H1 (cell line): ENCODE measurements around the gene TPBGL. TPM values are rescaled to one million over a fixed set of nuclear protein-coding genes. Genes with fewer than 3 reads are reported as not detected.

Experiments used
- CTCF ChIA-PET: fragments of 300-600 bp; sonication (Branson Sonifier 250); formaldehyde crosslinking; loops from one replicate; lab custom pipeline; 2021; ENCODE audit not compliant: partially characterized antibody; lab: Charles Lee
- POLR2A ChIA-PET: fragments of 300-600 bp; sonication (Branson Sonifier 250); formaldehyde crosslinking; loops from one replicate; lab custom pipeline; 2021; ENCODE audit warnings: inconsistent platforms; ENCODE audit not compliant: partially characterized antibody; lab: Charles Lee
- DNase-seq, 2 experiments: peaks; one replicate each; pipeline versions ENCODE4 v3.0.0 to v3.0.0-alpha.2; 2010 to 2022; ENCODE audit warnings: low spot score in 2 of 2, low read depth in 1 of 2, mixed read lengths in 1 of 2
- FAIRE-seq: peaks from 2 replicates; lab custom pipeline; 2011; peaks lifted over from hg19 to GRCh38; lab: Jason Lieb, UNC
- H2AFZ ChIP-seq: 2 replicates; pipeline ENCODE4 v1.8.1; 2012; ENCODE audit warnings: low read length, inconsistent platforms
- H2AK5ac ChIP-seq: 2 replicates; pipeline ENCODE4 v1.6.1; 2013; ENCODE audit warnings: low read depth, low read length
- H2BK120ac ChIP-seq: replicated peaks from 2 replicates; pipeline ENCODE3; 2013; ENCODE audit warnings: low read depth, low read length, inconsistent platforms
- H2BK12ac ChIP-seq: 2 replicates; pipeline ENCODE4 v1.6.1; 2013; ENCODE audit warnings: low read depth, low read length
- H2BK15ac ChIP-seq: 2 replicates; pipeline ENCODE4 v1.6.1; 2013; ENCODE audit warnings: low read length
- H2BK20ac ChIP-seq: 2 replicates; pipeline ENCODE4 v1.6.1; 2013; ENCODE audit warnings: low read length
- H2BK5ac ChIP-seq: 2 replicates; pipeline ENCODE4 v1.6.1; 2013; ENCODE audit warnings: low read depth, low read length
- H3K14ac ChIP-seq: 2 replicates; pipeline ENCODE4 v1.6.1; 2013; ENCODE audit warnings: inconsistent platforms; ENCODE audit not compliant: insufficient read length
- H3K18ac ChIP-seq: 2 replicates; pipeline ENCODE4 v1.6.1; 2013; ENCODE audit warnings: low read length; ENCODE audit errors: extremely low read depth
- H3K23ac ChIP-seq: 2 replicates; pipeline ENCODE4 v1.6.1; 2013; ENCODE audit warnings: inconsistent platforms; ENCODE audit not compliant: insufficient read length
- H3K23me2 ChIP-seq: 2 replicates; pipeline ENCODE4 v1.6.1; 2013; ENCODE audit warnings: low read depth, low read length
- H3K27ac ChIP-seq: 2 replicates; pipeline ENCODE4 v1.6.1; 2011; ENCODE audit warnings: low read depth, low read length, inconsistent platforms
- H3K27me3 ChIP-seq, 4 experiments: replicated peaks in 1 of 4; 1 replicate in 1 of 4; 2 replicates in 3 of 4; pipeline versions ENCODE4 v1.6.1 to v1.8.1; 2011 to 2013; ENCODE audit warnings: low read length in 3 of 4, mild to moderate bottlenecking in 3 of 4, inconsistent platforms in 2 of 4, mixed read lengths in 2 of 4, moderate library complexity in 1 of 4; ENCODE audit not compliant: control insufficient read depth in 3 of 4, insufficient read depth in 3 of 4; ENCODE audit errors: extremely low read depth in 1 of 4
- H3K36me3 ChIP-seq, 4 experiments: 2 replicates each; pipeline versions ENCODE4 v1.6.1 to v1.8.1; 2011 to 2013; ENCODE audit warnings: mild to moderate bottlenecking in 4 of 4, low read length in 3 of 4, moderate library complexity in 2 of 4, control low read depth in 1 of 4, inconsistent platforms in 1 of 4; ENCODE audit not compliant: insufficient read depth in 4 of 4, control insufficient read depth in 2 of 4
- H3K4ac ChIP-seq: replicated peaks from 2 replicates; pipeline ENCODE3; 2013; ENCODE audit warnings: low read length, low read depth, mixed read lengths, inconsistent platforms; ENCODE audit not compliant: insufficient read length
- H3K4me1 ChIP-seq, 4 experiments: replicated peaks in 1 of 4; 1 replicate in 1 of 4; 2 replicates in 3 of 4; pipeline versions ENCODE4 v1.6.1 to v1.8.1; 2011 to 2013; ENCODE audit warnings: low read length in 3 of 4, inconsistent platforms in 2 of 4, mixed read lengths in 1 of 4; ENCODE audit not compliant: insufficient read depth in 4 of 4, control insufficient read depth in 3 of 4
- H3K4me2 ChIP-seq, 2 experiments: 2 replicates each; pipeline versions ENCODE4 v1.6.1 to v1.8.1; 2011 to 2013; ENCODE audit warnings: low read depth in 2 of 2, low read length in 2 of 2, control low read depth in 1 of 2, inconsistent platforms in 1 of 2, mild to moderate bottlenecking in 1 of 2; ENCODE audit not compliant: insufficient read depth in 1 of 2
- H3K4me3 ChIP-seq, 4 experiments: fragments of 200-600, 300-600 bp in 1 of 4; sonication (generic), shearing (Covaris generic), sonication (Bioruptor Twin) in 1 of 4; 2 replicates each; pipeline versions ENCODE4 v1.5.1 to v1.8.1; 2011 to 2016; ENCODE audit warnings: low read length in 4 of 4, low read depth in 3 of 4, control low read depth in 2 of 4, inconsistent platforms in 2 of 4, mild to moderate bottlenecking in 2 of 4, mixed read lengths in 1 of 4, moderate library complexity in 1 of 4; ENCODE audit not compliant: insufficient read depth in 2 of 4; ENCODE audit errors: extremely low read depth in 1 of 4
- H3K56ac ChIP-seq: replicated peaks from 2 replicates; pipeline ENCODE3; 2013; ENCODE audit warnings: low read depth, mild to moderate bottlenecking, mixed read lengths, low read length, inconsistent platforms; ENCODE audit not compliant: insufficient read length
- H3K79me1 ChIP-seq: 2 replicates; pipeline ENCODE4 v1.6.1; 2013; ENCODE audit warnings: low read depth, low read length, control low read depth
- H3K79me2 ChIP-seq, 2 experiments: 2 replicates each; pipeline versions ENCODE4 v1.6.1 to v1.8.1; 2012 to 2013; ENCODE audit warnings: low read length in 2 of 2, mild to moderate bottlenecking in 2 of 2, inconsistent platforms in 1 of 2; ENCODE audit not compliant: insufficient read depth in 2 of 2, control insufficient read depth in 1 of 2
- H3K9ac ChIP-seq, 4 experiments: replicated peaks in 1 of 4; 1 replicate in 1 of 4; 2 replicates in 3 of 4; pipeline versions ENCODE4 v1.6.1 to v1.8.1; 2011 to 2013; ENCODE audit warnings: low read depth in 3 of 4, low read length in 3 of 4, control low read depth in 2 of 4, mild to moderate bottlenecking in 2 of 4, moderate library complexity in 2 of 4, inconsistent platforms in 1 of 4; ENCODE audit errors: extremely low read depth in 1 of 4
- H3K9me3 ChIP-seq, 2 experiments: 2 replicates each; pipeline versions ENCODE4 v1.6.1 to v1.8.1; 2012 to 2013; ENCODE audit warnings: mild to moderate bottlenecking in 2 of 2, moderate library complexity in 2 of 2, control low read depth in 1 of 2, inconsistent platforms in 1 of 2, low read depth in 1 of 2, low read length in 1 of 2, mixed read lengths in 1 of 2; ENCODE audit not compliant: insufficient read depth in 2 of 2
- H4K20me1 ChIP-seq, 2 experiments: replicated peaks in 1 of 2; 2 replicates each; pipeline versions ENCODE3 to v1.8.1; 2011 to 2013; ENCODE audit warnings: inconsistent platforms in 2 of 2, low read length in 2 of 2, mild to moderate bottlenecking in 1 of 2; ENCODE audit not compliant: insufficient read depth in 2 of 2, control insufficient read depth in 1 of 2
- H4K5ac ChIP-seq: 2 replicates; pipeline ENCODE4 v1.6.1; 2013; ENCODE audit warnings: low read length, low read depth, mixed read lengths, inconsistent platforms; ENCODE audit not compliant: insufficient read length
- H4K8ac ChIP-seq: 2 replicates; pipeline ENCODE4 v1.8.0; 2013; ENCODE audit warnings: mild to moderate bottlenecking, moderate library complexity, low read length, inconsistent platforms; ENCODE audit not compliant: insufficient read depth; ENCODE audit errors: extremely low read depth
- H4K91ac ChIP-seq: replicated peaks from 2 replicates; pipeline ENCODE3; 2013; ENCODE audit warnings: low read length, mixed read lengths, inconsistent platforms; ENCODE audit not compliant: insufficient read length
- CHD1 ChIP-seq: IDR thresholded peaks from 2 replicates; pipeline ENCODE4 v1.6.1; 2012; ENCODE audit warnings: low read depth, low read length, improper control_type of control experiment
- E2F6 ChIP-seq: IDR thresholded peaks from 2 replicates; pipeline ENCODE4 v1.6.1; 2012; ENCODE audit warnings: inconsistent platforms
- HDAC2 ChIP-seq, 2 experiments: fragments of 300-600 bp in 1 of 2; sonication (generic) in 1 of 2; IDR thresholded peaks; 2 replicates each; pipeline ENCODE4 v1.6.1; 2011 to 2012; ENCODE audit warnings: low read depth in 2 of 2, low read length in 2 of 2, mild to moderate bottlenecking in 2 of 2, moderate library complexity in 2 of 2, borderline replicate concordance in 1 of 2, inconsistent platforms in 1 of 2
- RBBP5 ChIP-seq: IDR thresholded peaks from 2 replicates; pipeline ENCODE4 v1.7.1; 2012; ENCODE audit warnings: low read depth, mild to moderate bottlenecking, inconsistent platforms, low read length, moderate library complexity, borderline replicate concordance
- SP4 ChIP-seq: IDR thresholded peaks from 2 replicates; pipeline ENCODE4 v1.6.1; 2012; ENCODE audit warnings: low read length, inconsistent platforms
- TEAD4 ChIP-seq: IDR thresholded peaks from 2 replicates; pipeline ENCODE4 v1.6.1; 2012; ENCODE audit warnings: low read depth, low read length, inconsistent platforms, mixed read lengths
- WGBS, 2 experiments: shearing (Covaris generic) in 1 of 2; methylation state at CpG; one replicate each; pipeline versions ENCODE4 v1.1.6 to v1.1.7; 2013 to 2015; ENCODE audit warnings: low lambda C conversion rate in 2 of 2, mixed read lengths in 2 of 2, inconsistent platforms in 1 of 2, low coverage in 1 of 2, missing lambda C conversion rate in 1 of 2; ENCODE audit not compliant: insufficient replicate concordance in 2 of 2, insufficient coverage in 1 of 2, insufficient read length in 1 of 2; ENCODE audit errors: extremely low coverage in 1 of 2, missing lambda C conversion rate in 1 of 2; 5-methylcytosine and 5-hydroxymethylcytosine counted together
- polyA plus RNA-seq, 7 experiments: library from polyadenylated mRNA; depleted of rRNA in 3 of 7; stranded (reverse) in 5 of 7; unstranded in 2 of 7; fragments of >200 nt in 5 of 7; fragments of 200-250 nt in 2 of 7; gene quantifications; 1 replicate in 5 of 7; 2 replicates in 1 of 7; 4 replicates in 1 of 7; pipeline versions ENCODE4 v1.2.1 to v1.2.3, GENCODE V29; 2011 to 2013; ENCODE audit warnings: missing spikeins in 2 of 7, mixed read lengths in 2 of 7
- total RNA-seq: library from RNA; stranded (reverse); fragmentation: NEBNext Ultra II Directional; extraction: Animal tissue kit (Norgen Biotek cat#: 25700); gene quantifications from 2 replicates; pipeline ENCODE4 v1.2.1, GENCODE V29; 2021

The TPBGL gene
- total and polyA plus RNA-seq, 2 of the 8 experiments (the other 6 are each of a cell fraction or from before 2014, with no cell fraction given): 0.26 to 0.37 TPM

- Histone ChIP-seq H2BK120ac (no peak overlapping the region), H3K4me1 (peaks cover 0 to 6% (median 2%) of the 10 kb centered on the region in 4 experiments; a peak in 2 of 7 replicates), H3K9me3 (no peaks in the 10 kb centered on the region), H4K20me1 (no peaks in the 10 kb centered on the region), H3K18ac (no peak overlapping the region), H3K36me3 (no peaks in the 10 kb centered on the region), H4K91ac (no peak overlapping the region), H3K14ac (no peak overlapping the region), H2BK20ac (no peak overlapping the region), H4K8ac (no peak overlapping the region), H3K23me2 (no peaks in the 10 kb centered on the region), H3K9ac (no peak overlapping the region), H3K27me3 (no peaks in the 10 kb centered on the region), H3K79me2 (no peaks in the 10 kb centered on the region), H3K4me2 (no peak overlapping the region), H2AK5ac (0 out of 2 replicates have a peak overlapping the region, but pooled peaks have one; percentile 68), H3K4ac (no peak overlapping the region), H3K56ac (no peak overlapping the region), H3K23ac (no peak overlapping the region), H2BK12ac (no peak overlapping the region), H3K27ac (no peak overlapping the region), H2BK5ac (no peak overlapping the region), H3K4me3 (no peak overlapping the region), H4K5ac (no peak overlapping the region), H2AFZ (no peak overlapping the region), H2BK15ac (no peak overlapping the region), H3K79me1 (no peaks in the 10 kb centered on the region)
- no peak for DNase-seq
- POLR2A ChIA-PET: no interaction called here
- no peak for FAIRE-seq
- CTCF ChIA-PET: interaction anchor here (0.5 to 19.9 kb wide), 19 partner anchors 9 to 173 kb away, joined by 3 to 825 read pairs (median 4); partner anchors contain the start of genes SLCO2B1 and TPBGL
- 83% methylated on average over 7 of the region's 7 CpGs; no CpG with 5 or more reads in 1 of the 2 experiments for whole genome bisulfite sequencing, 2 experiments
- no peak for TF ChIP-seq E2F6
- no peak for TF ChIP-seq HDAC2 (IDR thresholded peaks at IDR 0.05; ENCODE audit: borderline replicate concordance in 1 of 2, low read depth in 2 of 2, low read length in 2 of 2)
- TF ChIP-seq TEAD4: no peak
- TF ChIP-seq SP4: no peak
- TF ChIP-seq RBBP5: no peak
- no peak for TF ChIP-seq CHD1
Observed at GRCh38 chr11:75195167-75195962, 45.2 kb upstream of the TPBGL start.
